HG03520 (cell line): ENCODE measurements around the gene AIPL1.

Source experiments
- ATAC-seq: cut with Tn5 transposase; IDR thresholded peaks from one replicate; pipeline ENCODE4 v1.9.1; 2021; ENCODE audit warnings: mild to moderate bottlenecking, moderate library complexity; ENCODE audit not compliant: unreplicated experiment

Gene AIPL1

DNA sequence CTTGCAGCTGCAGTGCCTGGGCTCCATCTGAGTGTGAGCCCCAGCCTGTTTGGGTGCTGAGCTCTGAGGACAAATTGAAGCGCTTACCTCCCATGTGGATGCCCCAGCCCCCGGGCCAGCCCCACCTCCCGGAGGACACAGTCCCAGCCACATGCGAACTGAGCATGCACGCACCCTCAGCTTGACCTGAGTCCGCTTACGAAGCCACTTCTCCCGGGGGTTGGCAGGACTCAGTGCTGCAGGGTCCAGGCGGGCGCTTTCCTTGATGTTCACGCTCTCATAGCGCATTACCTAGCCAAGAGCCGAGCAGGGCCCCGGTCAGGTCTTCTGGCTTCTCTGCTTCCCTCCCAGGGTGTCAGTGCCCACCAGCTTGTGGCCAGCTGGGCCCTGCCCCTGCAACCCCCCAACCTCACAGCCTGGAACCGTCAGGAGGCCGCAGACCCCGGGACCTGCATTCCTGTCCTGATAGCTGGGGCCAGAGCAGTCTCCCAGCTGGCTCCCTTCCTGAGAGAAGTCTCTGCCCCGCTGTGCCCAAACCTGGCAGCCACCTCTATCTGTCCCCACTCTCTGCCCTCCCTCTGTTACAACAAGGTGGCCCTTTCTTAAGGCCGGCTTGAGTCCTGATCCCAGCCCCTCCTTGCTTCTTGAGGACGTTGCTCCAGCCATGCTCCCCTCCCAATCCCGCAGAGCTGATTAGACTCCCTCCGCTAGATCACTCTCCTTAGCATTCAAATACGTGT, 33.3 kb upstream of the AIPL1 start:
- no peak for ATAC-seq

DNA sequence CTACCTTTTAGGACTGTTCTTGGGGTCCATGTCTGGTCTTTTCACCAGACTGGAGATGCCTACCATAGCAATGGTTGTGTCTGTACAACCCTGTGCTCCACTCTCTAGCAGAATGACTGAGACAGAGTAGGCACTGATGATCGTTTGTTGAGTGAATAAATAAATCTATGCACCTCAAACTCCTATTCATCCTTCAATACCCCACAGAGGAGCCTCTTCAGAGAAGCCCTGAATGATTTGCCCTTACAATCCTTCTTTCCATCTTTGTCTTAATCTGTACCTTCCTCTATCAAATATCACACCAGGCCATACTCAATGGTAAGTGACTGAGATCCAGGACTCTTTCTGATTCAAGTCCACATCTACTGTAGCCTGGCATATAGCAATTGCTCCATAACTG, 32.6 kb upstream of the AIPL1 start:
- ATAC-seq = no peak

DNA sequence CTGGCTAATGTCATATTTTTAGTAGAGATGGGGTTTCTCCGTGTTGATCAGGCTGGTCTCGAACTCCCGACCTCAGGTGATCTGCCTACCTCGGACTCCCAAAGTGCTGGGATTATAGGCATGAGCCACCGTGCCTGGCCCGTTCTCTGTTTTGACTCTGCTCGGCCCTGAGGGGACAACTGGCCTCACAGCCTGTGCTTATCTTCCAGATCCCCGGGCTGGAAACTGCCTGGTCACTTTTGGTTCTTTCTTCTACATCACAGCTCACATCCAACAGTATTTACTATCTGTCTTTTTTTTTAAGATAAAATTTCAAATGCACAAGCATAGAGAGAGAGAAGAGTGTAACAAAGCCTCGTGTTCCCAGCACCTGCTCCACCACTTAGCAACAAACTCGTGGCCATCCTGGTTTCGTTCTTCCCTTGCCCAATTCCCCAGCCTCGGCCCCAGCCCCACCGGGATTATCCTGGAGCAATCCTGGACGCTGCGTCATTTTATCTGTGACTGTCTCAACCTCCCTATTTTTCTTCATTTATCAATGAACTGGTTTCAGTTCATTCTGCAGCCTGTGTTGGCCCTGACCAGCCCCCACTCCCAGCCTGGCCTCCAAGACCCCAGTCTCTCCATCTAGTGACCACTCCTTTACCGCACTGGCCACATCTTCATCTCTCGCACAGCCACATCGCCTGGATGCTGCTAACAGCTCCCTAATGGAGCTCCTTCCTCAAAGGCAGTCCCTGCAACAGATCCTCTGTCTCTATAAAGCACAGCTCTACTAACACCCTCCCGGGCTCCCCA, 30.5 kb upstream of the AIPL1 start:
- no peak for ATAC-seq

DNA sequence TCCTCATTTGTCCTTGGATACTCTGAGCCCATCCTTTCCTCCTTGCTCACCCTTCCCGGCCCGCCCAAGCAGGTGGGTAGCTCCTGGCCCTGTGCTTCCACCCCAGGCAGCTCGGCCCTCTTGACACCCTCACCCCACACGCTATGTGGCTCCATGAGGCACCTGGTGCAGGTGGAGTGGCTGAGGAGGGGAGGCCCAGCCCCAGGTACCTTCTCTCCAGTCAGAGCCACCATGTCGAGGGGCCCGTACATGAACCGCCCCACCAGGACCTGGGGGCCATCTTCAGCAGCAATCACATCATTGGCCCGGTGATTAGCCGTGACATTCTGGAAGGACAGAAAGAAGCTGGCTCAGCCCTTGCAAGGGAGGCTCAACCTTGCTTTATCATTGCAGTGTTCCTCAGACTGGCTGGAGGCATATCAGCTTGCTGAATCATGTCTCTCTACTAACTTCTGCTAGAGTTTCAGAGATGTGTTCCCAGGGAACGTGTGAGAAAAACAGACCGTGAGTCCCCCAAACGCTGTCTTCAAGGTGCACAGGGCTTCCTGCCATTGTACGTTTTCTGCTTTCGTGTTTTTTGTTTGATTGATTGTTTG, 29.6 kb upstream of the AIPL1 start:
- no peak for ATAC-seq

DNA sequence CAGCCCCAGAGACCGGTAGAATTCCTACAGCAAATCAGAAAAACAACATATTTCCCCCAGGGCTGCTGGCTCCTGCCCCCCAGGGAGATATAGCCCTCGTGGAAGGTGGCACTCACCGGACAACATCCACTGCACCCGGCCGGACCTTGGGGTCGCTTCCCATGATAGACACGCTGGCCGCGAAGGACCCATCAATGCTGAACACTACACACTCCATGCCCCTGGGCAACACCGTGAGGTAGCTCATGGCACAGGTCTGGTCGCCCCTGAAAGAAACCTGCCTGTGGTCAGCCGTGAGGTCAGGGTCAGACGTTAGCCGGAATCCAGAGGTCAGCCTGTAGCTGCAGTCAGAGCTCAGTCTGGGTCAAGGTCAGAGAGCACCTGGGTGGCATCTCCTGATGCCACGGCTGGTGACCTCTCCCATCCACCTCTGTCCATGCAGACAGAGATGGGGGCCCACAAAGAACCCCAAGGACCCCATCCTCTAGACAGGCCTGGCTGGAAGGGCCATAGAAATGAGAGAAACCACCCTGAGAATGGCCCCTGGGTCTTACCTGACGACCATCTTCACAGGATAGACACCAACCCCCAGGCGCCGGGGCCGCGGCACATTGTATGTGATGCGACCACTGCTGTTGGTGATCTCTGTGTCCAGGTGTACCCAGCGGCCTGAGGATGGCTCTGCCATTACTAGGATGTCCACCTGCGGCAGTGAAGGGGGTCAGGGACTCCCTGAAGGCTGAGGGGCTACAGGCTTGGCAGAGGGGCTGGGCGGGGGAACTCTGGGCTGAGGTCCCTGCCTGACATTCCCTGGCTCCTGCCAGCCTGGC, 28.9 kb upstream of the AIPL1 start:
- no peak for ATAC-seq

DNA sequence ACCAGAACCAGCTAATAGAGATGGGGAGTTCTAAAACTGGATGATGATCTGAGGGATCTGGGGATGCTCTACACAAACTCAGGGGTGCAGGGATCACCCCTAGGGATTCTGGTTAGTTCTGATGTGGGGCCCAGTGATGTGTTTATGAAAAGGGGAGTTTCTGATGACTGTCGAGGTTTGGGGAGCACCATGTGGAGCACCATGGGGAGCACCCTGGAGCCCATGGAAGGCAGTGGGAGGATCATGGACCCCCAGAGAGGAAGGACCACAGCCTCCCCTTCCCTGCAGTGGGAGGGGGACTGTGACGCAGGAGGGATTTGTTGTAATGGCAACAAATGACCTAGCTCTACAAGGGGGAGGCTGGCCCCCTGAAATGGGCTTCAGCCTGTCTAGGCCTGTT, 27.8 kb upstream of the AIPL1 start:
- no peak for ATAC-seq

DNA sequence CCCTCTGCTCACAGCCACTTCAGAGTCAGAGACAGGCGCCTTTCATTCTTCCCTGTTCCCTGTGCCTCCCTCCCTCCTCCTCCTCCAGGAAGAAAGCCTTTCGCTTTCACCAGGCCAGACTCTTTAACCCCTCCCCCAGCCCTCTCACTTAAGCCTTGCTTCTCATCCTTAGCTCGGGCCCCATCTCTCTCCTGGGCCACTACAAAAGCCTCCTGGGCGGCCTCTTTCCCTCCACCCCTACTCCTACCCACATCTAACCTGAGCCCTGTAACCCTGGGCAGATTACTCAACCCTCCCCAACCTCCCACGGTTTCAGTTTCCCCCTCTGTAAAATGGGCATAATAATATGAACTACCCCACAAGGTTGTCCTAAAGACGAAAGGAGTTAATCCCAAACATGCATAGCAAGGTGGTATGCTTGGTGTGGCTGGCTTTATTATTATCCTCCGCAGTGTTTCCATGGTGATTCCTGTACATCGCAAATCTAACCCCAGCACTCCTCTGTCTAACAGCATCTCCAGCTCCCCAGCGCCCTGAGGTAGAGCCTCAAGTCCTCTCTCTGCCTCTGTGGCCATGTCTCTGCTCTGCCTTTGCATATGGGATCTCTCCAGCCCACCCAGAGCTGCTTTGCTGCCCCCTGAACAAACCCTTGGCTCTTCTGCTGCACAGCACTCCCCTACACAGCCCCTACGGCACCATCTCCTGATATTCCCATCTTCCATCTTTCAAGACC, 27.0 kb upstream of the AIPL1 start:
- ATAC-seq = no peak

DNA sequence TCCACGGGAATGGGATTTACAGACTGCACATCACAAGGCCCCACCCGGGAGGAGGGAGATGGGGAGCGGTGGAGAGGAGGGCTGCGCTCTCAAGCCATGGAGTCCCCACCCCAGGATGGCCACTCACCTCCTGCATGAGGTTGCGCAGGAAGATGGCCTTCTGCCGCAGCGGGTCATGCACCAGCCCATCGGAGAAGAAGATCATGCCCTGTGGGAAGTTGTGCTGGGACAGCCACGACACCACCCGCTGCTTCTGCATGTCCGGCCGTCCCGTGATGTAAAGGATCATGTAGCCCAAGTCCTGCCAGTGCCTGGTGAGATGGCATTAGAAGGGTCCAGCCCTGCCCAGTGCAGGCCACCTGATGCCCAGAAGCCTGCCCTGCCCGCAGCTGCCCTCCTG, 26.3 kb upstream of the AIPL1 start:
- no peak for ATAC-seq

DNA sequence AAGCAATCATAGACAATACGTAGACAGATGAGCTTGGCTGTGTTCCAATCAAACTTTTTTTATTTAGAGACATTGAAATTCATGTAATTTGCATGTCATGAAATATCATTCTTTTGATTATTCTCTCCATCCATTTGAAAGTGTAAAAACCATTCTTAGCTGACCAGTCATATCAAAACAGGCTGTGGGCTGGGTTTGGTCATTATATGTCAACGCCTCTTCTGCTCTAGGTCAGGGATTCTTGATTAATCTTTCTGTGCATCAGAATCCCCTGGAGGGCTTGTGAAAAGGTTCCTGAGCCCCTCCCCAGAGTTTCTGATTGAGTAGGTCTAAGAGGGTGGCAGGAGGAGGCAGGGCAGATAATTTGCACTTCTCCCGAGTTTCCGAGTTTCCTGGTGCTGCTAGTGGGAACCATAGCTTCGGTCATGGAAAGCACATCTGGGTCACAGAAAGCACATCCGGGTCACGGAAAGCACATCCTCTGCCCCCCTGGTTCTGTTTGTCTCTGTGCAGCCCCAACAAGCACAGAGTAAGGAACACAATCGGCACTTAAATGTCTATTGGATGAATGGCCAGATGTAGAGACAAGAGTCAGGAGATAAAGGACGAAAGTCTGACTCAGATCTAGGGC, 25.7 kb upstream of the AIPL1 start:
- ATAC-seq = no peak

DNA sequence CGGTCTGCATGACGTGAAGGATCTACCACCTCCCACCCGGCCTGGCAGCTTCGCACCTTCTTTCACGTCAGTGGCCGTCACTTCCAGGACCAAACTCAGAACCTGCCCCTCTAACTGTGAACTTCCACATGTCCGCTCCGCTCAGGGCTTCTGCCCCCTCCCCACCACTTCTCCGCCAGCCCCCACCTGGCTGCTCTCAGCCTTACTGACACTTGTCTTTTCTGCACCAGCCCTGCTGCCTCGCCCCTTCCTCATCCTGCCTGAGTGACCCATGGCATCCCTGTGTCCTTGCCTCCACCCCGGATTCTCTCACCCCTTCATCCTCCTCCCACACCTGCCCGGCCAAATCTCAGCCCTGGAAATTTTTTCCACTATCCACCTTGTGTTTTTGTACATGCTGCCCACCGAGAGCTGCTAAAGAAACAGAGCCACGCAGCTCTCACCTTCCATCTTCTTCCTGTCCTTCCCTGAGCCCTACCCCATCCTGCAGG, 23.6 kb upstream of the AIPL1 start:
- ATAC-seq = no peak

DNA sequence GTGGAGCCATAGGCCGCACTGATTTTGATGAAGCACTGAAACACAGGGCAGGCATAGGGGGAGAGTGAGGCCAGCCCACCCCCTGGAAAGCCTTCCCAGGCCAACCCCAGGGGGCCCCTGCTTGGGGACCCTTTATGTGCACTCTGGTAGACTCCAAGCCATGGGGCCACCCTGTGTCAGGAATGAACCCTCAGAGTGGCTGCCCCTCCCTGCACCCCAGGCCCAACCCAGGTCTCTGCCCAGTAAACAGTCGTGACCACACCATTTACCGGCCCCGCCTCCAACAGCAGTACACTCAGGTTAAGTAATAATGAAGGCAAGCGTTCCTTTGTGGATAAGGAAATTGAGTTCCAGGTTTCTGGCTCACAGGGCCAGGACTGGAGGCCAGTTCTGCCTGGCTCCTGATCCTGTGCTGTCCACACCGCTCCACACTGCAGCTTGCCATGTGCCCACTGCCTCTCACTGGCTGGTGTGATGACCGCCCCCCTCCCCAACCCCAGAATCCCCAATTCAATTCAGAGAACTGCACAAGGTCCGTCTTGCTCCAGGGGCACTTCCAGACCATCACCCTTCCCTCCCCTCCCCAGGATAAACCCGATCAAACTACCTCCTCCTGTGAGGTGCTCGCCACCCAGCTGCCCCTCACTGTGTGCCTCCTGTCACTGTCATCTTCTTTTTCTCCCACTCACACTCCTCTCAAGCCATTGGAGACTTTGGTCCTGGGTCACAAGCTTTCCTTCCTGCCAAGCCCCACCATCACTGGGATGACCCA, 23.0 kb upstream of the AIPL1 start:
- no peak for ATAC-seq

DNA sequence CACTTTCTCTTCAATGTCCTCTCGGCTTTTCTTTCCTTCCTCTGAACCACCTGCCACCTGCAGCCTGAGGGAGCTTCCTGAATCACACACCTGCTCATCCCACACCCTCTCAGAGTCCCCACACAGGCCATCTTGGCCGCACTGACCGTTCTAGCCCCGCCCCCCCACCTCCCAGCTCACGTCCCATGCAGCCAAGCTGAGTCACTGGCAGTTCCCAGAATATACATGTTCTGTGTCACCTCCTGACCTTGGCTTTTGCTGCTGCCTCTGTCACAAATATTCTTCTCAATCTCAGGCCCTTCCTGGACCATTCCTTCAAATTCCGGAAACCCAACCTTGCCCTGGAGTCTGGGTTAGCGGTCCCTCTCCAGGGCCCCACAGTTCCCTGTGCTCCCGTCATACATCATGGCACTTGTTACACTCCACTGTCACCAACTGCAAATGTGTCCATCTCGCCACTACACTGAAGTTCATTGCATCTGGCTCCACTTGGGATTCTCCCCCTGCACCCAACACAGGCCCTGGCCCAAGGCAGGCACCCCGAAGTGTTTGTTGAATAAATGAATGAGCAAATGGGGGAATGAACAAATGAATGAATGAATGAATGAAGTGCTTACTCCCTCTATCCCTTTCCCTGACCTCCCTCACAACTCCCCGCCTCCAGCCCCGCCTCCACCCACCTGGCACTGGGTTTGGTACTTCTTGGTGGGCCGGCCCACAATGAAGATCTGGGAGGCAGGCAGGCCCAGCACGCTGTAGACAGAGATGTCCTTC, 22.2 kb upstream of the AIPL1 start:
- no peak for ATAC-seq

DNA sequence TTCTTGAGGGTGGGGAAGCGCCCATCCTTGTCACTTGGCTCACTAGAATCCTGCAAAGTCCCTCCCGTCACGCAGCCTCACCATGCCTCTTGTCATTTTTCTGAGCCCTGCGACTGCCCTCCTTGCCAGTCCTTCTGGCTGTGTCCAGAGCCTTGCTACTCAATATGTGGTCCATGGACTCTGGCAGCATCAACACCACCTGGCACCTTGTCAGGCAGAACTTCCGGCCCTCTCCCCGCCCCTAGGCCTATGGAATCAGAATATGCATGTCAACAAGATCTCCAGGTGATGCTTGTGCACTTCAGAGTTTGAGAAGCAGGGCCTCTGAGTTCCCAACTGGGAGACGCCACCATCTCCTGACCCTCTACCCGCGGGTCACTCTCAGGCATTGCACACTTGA, 21.4 kb upstream of the AIPL1 start:
- no peak for ATAC-seq

DNA sequence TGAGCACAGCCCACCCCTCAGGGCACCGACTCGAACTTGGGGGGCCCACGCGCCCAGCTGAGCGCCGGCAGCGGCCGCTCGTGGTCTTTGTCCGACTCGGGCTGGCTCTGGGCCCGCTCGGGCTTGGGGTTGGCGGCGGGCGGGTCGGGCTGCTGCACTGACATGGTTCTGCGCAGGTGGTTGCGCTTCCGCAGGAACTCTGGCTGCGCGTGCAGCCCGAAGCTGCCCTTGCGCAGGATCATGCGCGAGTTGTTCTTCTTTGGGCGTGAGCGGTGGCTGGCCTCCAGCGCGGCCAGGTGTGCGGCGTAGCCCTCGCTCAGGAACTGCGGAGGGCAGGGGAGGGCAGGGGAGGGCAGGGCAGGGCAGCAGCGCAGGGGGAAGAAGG, 20.4 kb upstream of the AIPL1 start:
- ATAC-seq = no peak

DNA sequence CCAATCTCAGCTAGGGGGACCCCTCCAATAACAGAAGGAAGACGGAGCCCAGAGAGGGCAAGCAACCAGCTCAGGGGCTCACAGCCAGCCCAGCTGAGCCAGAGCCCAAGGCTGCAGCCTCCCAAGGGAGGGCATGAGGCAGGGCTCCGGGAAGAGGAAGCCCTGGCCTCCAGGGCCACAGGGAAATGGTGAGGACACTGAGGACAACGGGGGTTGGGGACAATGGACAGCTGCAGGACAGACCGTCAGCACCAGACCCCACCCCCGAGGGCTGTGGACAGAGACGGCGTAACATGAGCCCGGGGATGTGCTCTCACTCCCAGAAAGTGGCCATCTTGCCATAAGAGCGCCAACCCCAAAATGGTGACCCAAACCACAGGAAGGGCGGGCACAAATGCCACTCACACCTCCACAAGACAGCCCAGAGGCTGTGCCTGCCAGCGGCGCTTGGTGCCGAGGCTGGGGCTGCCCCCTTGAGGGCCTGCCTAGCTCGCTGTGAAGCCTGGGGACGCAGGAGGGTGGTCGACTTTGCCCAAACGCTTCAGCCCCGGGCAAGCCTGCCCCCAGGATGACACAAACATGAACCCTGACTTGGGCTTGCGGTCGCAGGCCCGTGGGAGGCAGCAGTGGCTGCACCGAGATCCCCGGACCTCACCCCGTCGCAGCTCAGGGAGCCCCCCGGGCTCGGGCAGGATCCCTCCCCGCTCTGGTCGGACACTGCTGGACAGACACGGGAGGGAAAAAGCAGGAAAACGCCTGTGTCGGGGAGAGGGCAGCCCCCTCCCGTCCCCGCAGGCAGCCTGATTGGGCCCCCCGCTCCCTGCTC, 19.8 kb upstream of the AIPL1 start:
- no peak for ATAC-seq

DNA sequence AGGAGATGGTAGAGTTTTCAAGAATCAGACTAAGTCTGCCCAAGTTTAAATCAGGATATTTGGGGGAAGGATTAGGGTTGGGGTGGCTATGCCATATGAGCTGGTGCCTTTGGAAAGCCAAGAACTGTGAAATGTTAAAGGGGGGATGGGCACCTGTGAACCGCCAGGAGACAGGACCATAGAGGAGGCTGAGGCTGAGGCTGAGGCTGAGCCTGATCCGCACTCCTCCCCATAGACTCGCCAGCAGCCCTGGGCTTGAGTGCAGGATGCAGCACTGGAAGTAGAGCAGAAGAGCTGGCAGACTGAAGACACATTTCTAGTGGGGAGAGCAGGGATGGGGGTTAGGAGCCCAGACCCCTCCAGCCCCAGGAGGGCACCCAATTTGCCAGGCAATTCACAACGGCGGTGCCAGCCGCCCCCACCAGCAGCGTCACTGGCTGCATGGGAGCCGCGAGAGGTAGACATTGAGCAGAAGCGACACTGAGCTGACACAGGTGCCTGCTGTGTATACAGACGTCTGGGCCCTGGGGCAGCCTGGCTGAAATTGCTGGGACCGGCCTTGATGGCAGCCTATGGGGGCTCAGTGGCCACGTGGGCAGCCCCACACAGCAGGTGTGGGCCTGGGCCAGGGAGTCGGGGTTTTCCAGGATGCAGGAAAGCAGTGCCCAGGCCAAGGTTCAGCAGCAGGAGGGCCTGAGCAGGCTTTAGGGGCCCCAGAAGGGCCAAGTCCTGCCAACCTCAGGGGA, 18.5 kb upstream of the AIPL1 start:
- ATAC-seq = no peak
